Progenitor cell of endocrine pancreas (in vitro differentiated cells): Measurements from ENCODE around the gene HIPK3. TPM values are rescaled to one million over a fixed set of nuclear protein-coding genes. Genes with fewer than 3 reads are reported as not detected.
A peak's percentile ranks its signal among the peaks of the same experiment; 100 is the strongest.

Experiments used
- DNase-seq: peaks from one replicate; pipeline ENCODE4 v3.0.0; 2021; ENCODE audit warnings: low spot score; ENCODE audit not compliant: unreplicated experiment
- H3K27ac Mint-ChIP-seq: 2 replicates; pipeline ENCODE4 v1.8.0; 2021; ENCODE audit warnings: mild to moderate bottlenecking, moderate library complexity, mixed read lengths
- H3K27me3 Mint-ChIP-seq: 2 replicates; pipeline ENCODE4 v1.8.0; 2021; ENCODE audit warnings: mixed read lengths
- H3K36me3 Mint-ChIP-seq: 2 replicates; pipeline ENCODE4 v1.8.0; 2022; ENCODE audit warnings: mixed read lengths; ENCODE audit not compliant: insufficient read depth
- H3K4me1 Mint-ChIP-seq: 2 replicates; pipeline ENCODE4 v1.8.0; 2021; ENCODE audit warnings: low read depth, mixed read lengths
- H3K4me3 Mint-ChIP-seq: 2 replicates; pipeline ENCODE4 v1.8.0; 2021; ENCODE audit warnings: low read depth, mild to moderate bottlenecking, moderate library complexity, mixed read lengths
- H3K9me3 Mint-ChIP-seq: 2 replicates; pipeline ENCODE4 v1.8.0; 2021; ENCODE audit warnings: low read depth, mixed read lengths
- total RNA-seq: library from RNA; stranded (reverse); gene quantifications from 2 replicates; pipeline ENCODE4 v1.2.1, GENCODE V29; 2021
- TF ChIP-seq, protein P1 (sequence below): fragments of 200-600 bp; sonication (generic); IDR thresholded peaks from one replicate; pipeline ENCODE4 v1.5.0; 2021; ENCODE audit warnings: antibody characterized with exemption, mild to moderate bottlenecking; ENCODE audit not compliant: unreplicated experiment

HIPK3 gene
- total RNA-seq, 1 donor from 2014 or later, result 66.2 TPM

GRCh38 chr11:33262011-33262645 is 4.9 kb downstream of the HIPK3 start:
- peaks cover 33% of the 10 kb centered on the region for H3K4me1 Mint-ChIP-seq
- H3K27ac Mint-ChIP-seq, result no peak overlapping the region
- no peaks in the 10 kb centered on the region for H3K9me3 Mint-ChIP-seq
- no peak overlapping the region for H3K4me3 Mint-ChIP-seq
- H3K27me3 Mint-ChIP-seq, result no peaks in the 10 kb centered on the region
- TF ChIP-seq, protein P1, sequence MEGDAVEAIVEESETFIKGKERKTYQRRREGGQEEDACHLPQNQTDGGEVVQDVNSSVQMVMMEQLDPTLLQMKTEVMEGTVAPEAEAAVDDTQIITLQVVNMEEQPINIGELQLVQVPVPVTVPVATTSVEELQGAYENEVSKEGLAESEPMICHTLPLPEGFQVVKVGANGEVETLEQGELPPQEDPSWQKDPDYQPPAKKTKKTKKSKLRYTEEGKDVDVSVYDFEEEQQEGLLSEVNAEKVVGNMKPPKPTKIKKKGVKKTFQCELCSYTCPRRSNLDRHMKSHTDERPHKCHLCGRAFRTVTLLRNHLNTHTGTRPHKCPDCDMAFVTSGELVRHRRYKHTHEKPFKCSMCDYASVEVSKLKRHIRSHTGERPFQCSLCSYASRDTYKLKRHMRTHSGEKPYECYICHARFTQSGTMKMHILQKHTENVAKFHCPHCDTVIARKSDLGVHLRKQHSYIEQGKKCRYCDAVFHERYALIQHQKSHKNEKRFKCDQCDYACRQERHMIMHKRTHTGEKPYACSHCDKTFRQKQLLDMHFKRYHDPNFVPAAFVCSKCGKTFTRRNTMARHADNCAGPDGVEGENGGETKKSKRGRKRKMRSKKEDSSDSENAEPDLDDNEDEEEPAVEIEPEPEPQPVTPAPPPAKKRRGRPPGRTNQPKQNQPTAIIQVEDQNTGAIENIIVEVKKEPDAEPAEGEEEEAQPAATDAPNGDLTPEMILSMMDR, result no peak
- H3K36me3 Mint-ChIP-seq, result no peaks in the 10 kb centered on the region
- no peak for DNase-seq

DNA sequence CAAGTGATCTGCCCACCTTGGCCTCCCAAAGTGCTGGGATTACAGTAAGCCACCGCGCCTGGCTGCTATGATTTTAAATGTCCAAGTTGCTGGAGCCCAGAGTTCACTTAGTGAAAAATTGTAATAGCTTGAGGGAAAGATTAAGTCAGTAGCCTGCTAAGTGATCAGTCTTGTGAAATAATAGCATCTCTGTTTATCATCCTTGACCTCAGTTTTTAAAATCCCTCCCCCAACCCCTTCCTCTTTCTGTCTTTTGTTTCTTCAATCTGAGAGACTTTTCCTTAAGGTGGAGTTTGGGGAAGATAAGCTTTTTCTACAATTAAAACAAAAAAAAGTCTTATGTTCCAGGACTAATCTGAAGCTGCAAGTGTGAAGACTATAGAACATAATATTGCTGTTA is 6.4 kb downstream of the HIPK3 start:
- Mint-ChIP-seq H3K4me3 (no peak overlapping the region), H3K27ac (peak overlapping the region; percentile 38), H3K9me3 (no peaks in the 10 kb centered on the region), H3K27me3 (no peaks in the 10 kb centered on the region), H3K36me3 (no peaks in the 10 kb centered on the region), H3K4me1 (peaks cover 33% of the 10 kb centered on the region)
- TF ChIP-seq, protein P1, result no peak
- DNase-seq, result no peak

GRCh38 chr11:33264926-33265325 is 7.7 kb downstream of the HIPK3 start:
- no peaks in the 10 kb centered on the region for H3K36me3 Mint-ChIP-seq
- H3K4me1 Mint-ChIP-seq, result peaks cover 24% of the 10 kb centered on the region
- H3K9me3 Mint-ChIP-seq, result no peaks in the 10 kb centered on the region
- TF ChIP-seq, protein P1, result no peak
- no peak for DNase-seq
- no peak overlapping the region for H3K27ac Mint-ChIP-seq
- no peak overlapping the region for H3K4me3 Mint-ChIP-seq
- H3K27me3 Mint-ChIP-seq, result no peaks in the 10 kb centered on the region

- H3K27me3 Mint-ChIP-seq, result no peaks in the 10 kb centered on the region
- no peak for DNase-seq
- no peaks in the 10 kb centered on the region for H3K9me3 Mint-ChIP-seq
- peaks cover 18% of the 10 kb centered on the region for H3K4me1 Mint-ChIP-seq
- no peak overlapping the region for H3K27ac Mint-ChIP-seq
- H3K36me3 Mint-ChIP-seq, result no peaks in the 10 kb centered on the region
- TF ChIP-seq, protein P1, result no peak
- H3K4me3 Mint-ChIP-seq, result no peak overlapping the region
Measured at GRCh38 chr11:33266393-33267215, 9.4 kb downstream of the HIPK3 start.

DNA sequence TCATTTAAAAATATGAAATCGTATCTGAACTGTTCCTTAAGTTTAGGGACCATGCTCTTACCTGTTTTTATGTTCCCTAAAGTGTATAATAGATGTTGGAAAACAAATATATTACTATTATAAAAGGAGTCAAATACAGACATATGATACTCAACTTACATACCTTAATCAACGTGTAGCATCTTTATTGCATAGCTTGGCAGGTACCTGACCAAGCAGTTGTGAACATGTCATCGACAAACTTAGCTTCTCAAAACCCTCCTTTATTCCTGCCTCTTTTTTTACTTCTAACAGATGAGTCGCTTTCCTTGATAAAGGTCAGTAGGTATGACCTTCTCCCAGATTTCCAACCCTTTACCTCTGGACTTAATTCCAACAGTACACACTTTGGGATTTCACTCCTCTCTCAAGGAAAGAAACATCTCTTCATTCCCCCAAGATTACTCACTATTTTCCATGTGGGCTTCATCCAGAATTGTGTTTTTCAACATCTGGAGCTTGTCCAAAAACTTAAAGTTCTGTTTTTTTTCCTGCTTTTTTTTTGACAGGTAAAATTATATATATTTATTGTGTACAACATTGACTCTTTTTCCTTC is 11.9 kb downstream of the HIPK3 start:
- Mint-ChIP-seq H3K4me1 (peaks cover 4% of the 10 kb centered on the region), H3K27ac (no peak overlapping the region), H3K4me3 (no peak overlapping the region), H3K9me3 (no peaks in the 10 kb centered on the region), H3K36me3 (peaks cover 1% of the 10 kb centered on the region), H3K27me3 (no peaks in the 10 kb centered on the region)
- TF ChIP-seq, protein P1, result no peak
- no peak for DNase-seq
